NCI-H2171 treated with DMSO at 0.1 percent for 48 hours (cell line): ENCODE data around the gene KCNJ6.

Source experiments
- DNase-seq: peaks from one replicate; lab custom pipeline; 2025; lab: John Stamatoyannopoulos, UW

Gene KCNJ6

DNA sequence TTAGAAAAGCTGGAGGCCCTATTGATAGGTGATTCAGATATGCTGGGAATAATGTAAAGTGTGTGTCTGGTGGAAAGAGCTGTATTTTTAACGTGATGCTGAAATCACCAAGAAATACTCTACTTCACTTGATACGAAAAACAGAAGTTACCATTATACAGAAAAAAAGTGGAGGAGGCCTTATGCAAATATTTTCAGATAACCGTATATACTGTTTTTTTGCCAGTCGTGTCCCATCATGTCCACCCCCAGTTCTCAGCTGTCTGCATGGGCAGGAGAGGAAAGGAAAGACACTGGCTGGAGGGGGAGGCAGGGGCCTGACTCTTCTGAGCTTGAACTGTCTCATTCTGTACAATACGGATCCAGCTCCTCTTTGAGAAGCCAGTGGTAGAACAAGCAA, 51.1 kb downstream of the KCNJ6 start:
- DNase-seq, result no peak

DNA sequence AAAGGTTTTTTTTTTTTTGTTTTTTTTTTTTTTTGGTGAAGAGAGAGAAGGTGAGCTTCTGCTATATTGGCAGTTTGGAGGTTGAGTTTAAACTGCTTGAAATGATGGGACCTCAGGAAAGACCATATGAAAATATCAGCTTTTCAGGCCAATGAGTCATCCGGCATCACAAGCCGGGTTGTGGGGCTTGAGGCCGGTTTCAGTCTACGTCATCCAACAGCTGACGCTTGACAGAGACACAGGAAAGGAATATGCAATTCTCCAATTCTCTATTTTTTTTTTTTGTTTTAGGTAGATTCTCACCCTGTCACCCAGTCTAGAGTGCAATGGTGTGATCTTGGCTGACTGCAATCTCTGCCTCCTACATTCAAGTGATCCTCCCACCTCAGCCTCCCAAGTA, 52.4 kb downstream of the KCNJ6 start:
- DNase-seq, result no peak

- peak; percentile 96 for DNase-seq
These were observed 53.7 kb downstream of the KCNJ6 start for GRCh38 chr21:37862536-37862935.

DNA sequence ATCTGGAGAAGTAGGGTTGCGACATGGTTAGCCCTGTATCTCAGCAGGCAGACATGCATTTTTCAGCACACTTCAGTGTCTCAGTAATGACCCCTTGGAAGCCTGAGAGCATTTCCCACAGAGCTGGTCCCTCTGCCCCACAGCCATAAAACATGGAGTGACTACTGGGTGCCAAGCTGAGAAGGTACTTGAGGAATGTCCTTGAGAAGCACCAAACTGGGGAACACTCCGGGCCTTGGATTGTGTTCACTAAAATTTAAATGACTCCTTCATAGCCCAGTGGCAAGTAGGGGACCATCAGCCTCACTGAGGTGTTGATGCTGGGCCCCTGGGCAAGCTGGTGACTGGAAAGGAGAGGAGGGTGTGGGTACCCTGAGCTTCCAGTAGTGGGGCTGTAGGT, 54.7 kb downstream of the KCNJ6 start:
- no peak for DNase-seq

DNA sequence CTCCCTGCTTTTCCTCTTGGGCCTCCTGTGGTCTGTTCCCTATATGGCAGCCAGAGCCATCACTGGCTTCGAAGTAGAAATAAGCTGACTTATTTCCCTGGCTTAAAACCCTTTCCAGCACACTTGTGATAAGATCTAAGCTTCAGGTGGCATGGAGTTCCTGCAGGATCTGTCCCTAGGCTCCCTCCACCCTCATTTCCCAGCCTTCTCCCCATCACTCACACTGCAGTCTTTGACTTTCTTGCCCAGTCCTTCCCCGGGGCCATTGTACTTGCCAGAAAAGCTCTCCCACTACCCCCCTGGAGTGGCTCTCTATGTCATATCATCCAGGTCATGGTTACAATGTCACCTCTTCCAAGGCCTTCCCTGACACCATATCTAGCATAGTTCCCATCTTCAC, 55.8 kb downstream of the KCNJ6 start:
- DNase-seq, result no peak

DNA sequence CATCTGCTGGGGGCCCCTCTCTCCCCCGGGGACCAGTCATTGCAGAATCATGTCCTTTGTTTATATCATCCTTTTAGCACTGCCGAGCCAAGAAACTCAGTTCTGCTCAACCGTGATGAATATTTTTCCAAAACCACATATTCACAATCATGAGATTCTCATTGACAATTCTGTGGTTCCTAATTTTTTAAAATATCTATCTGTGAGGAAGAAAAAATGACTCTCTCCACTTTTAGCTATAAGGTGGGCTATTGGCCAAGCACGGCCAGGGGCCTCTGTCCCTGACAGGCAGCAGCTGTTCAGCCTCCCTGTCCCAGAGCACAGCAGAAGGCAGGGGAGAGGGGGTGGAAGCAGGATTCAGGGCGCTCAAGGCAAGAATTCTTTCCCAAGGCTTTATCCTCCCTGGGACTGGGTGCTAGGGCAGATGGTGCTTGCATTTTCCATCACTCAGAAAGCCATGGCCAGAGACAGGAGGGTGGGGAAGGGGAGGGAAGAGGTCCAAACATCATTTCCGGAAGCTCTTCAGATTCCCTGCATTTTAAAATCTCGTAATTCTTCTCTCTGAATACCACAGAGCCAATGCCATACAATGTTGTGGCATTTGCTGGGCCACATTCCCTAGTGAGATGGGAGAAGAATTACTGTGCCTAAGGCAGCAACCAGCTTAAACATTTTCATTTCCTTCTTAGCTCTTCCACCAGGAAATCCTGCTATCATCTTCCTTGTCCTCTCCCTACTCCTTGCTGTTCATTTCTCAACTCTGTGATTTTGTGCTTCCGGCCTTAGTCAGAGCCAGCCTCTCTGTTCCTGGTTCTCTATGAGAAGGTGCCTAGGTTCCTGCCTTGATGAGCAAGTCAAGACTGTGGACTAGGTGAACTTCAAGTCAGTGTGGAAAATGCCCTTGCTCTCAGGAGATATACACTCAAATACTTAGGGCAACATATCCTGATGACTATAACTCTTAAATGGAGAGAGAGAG, 60.3 kb downstream of the KCNJ6 start:
- DNase-seq, result peak; percentile 96

- peak; percentile 66 for DNase-seq
These were observed 61.0 kb downstream of the KCNJ6 start for GRCh38 chr21:37855271-37855646.

DNA sequence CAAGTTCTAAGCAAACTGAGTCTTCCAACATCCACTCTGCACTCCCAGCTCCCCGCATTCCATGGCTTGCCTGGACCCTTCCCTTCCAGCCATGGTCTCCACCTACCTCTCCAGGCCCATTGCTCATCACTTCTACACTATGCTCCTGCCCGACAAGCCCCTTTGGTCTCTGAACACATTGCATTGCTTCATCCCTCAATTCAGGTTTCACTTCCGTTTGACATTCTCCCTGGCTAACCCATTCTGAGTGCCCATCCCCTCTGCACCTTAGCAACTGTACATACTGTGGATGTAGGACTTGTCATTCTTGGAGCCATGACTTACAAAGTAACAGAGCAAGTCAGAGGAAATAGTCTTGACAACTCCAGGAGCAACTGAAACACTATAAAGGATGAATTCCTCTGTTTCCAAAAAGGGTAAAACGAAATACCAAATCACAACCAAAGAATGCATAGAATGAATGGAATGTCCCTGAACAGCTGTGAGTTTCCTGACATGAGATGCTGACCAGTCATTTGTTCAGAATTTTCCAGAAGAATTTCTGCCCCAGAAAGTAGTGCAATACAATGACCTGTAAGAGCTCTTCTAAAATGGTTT, 66.7 kb downstream of the KCNJ6 start:
- DNase-seq, result no peak

- DNase-seq, result no peak
These were observed 67.4 kb downstream of the KCNJ6 start for GRCh38 chr21:37848721-37849490.

DNA sequence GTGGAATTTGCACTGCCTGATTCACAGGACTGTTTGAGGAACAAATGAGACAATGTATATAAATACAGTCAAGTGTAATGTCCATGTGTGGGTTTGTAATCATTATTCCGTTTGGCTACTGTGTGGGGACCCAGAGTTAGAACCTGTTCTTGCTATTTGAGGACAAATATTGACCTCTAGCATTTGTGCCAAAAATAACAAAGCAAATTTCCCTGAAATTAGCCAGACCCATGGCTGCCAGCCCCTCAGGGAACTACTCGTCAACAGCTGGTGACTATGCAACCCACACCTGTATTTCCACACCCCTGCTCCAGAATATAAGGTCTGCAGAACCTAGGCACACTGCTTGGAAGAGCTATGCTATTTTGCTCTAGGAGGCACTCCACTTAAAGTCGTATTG, 70.7 kb downstream of the KCNJ6 start:
- peak; percentile 52 for DNase-seq

DNA sequence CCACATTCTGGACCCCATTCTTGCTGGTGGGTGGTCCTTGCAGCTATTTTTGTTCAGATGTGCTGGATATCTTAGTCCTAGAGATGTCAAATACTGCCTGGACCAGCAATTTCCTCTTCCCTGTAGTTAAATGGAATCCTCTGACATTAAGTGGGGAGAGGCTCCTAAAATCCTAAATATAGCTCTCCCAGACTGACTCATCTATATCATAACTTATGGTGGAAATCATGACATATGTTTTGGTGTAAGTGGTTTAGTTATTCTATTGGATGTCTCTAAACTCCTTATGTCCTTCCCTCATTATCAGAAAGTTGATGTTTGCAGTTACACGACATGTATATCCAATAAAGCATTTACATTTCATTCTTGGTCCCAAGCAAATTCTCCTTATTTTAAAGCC, 73.1 kb downstream of the KCNJ6 start:
- no peak for DNase-seq

- no peak for DNase-seq
These were observed 73.9 kb downstream of the KCNJ6 start for GRCh38 chr21:37842163-37842919.

DNA sequence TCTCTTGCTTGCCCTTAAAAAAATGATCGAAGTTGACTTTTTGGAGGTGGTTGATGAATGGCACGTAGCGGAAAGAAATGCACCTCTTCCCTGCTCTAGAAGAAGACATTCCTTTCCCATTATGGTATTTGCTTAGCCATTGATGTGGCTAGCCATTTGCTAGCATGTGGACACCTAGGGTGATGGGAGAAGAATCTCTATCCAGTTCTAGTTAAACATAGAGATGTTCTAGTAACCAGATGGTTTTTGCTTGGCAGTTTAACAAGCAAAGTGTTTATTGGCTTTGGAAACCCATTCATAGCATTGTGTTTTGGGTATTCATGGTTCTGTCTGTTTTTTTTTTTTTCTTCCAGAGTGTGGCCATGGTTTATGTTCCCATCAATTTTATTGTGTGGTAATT, 78.9 kb downstream of the KCNJ6 start:
- DNase-seq, result no peak

- DNase-seq, result no peak
These were observed 80.8 kb downstream of the KCNJ6 start for GRCh38 chr21:37835481-37835880.

- no peak for DNase-seq
These were observed 83.0 kb downstream of the KCNJ6 start for GRCh38 chr21:37833301-37833700.

GRCh38 chr21:37829447-37829846, 86.8 kb downstream of the KCNJ6 start:
- DNase-seq, result peak; percentile 74

- DNase-seq, result peak; percentile 94
These were observed 87.3 kb downstream of the KCNJ6 start for GRCh38 chr21:37828991-37829390.

- DNase-seq, result peak; percentile 81
These were observed 87.7 kb downstream of the KCNJ6 start for GRCh38 chr21:37828556-37828955.

- no peak for DNase-seq
These were observed 88.3 kb downstream of the KCNJ6 start for GRCh38 chr21:37827913-37828312.

DNA sequence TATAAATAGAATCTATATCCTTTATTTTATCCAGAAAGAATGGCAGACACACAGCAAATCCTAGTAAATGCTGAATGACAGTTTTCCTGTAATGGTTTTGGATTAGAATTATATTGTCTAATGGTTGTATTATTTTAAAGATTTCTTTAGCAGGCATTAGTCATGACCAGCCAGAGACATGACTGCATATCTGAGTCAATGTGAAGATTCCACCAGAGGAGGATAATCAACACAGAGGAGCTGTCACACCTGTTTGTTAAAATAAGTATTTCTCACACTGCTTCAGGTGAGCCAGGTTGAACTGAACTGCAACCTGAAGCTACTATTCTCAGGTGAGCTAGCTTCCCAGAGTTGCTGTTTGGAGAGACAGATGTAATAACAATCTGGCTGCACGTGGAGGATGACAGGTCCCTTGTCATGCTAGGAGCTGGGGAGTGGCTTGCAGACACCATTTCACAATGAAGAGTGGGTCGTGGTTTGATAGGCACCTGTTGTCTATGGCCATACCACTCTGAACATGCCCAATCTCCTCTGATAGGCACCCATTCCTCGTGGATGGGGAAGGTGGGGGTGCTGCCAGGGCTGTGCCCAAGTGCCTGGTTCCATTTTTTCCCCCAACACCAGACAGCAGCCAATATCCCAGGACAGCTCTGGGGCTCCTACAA, 94.3 kb downstream of the KCNJ6 start:
- DNase-seq, result peak; percentile 60

GRCh38 chr21:37821092-37821491, 95.2 kb downstream of the KCNJ6 start:
- DNase-seq, result no peak
